Effector memory CD8-positive, alpha-beta T cell (primary cell): Measurements from ENCODE around the gene CELF4.
A peak's percentile ranks its signal among the peaks of the same experiment; 100 is the strongest.

Experiments used
- ATAC-seq: fragments of 150-1000 bp; cut with Tn5 transposase; replicated peaks from 2 replicates; pipeline ENCODE4 v1.10.0; 2021; ENCODE audit warnings: mild to moderate bottlenecking, moderate library complexity
- DNase-seq, 3 experiments: peaks; one replicate each; pipeline ENCODE4 v3.0.0; 2021
- H3K27ac Mint-ChIP-seq, 2 donors: one replicate each; pipeline ENCODE4 v1.8.0; 2022; ENCODE audit warnings: mild to moderate bottlenecking in 2 of 2, mixed read lengths in 2 of 2, moderate library complexity in 2 of 2
- H3K27me3 Mint-ChIP-seq, 2 donors: one replicate each; pipeline ENCODE4 v1.8.0; 2022; ENCODE audit warnings: mixed read lengths in 2 of 2
- H3K36me3 Mint-ChIP-seq: one replicate; pipeline ENCODE4 v1.8.0; 2022; ENCODE audit warnings: mild to moderate bottlenecking, moderate library complexity, mixed read lengths; ENCODE audit not compliant: insufficient read depth
- H3K4me1 Mint-ChIP-seq, 2 donors: one replicate each; pipeline ENCODE4 v1.8.0; 2022; ENCODE audit warnings: low read depth in 2 of 2, mixed read lengths in 2 of 2
- H3K4me3 Mint-ChIP-seq, 2 donors: one replicate each; pipeline ENCODE4 v1.8.0; 2022; ENCODE audit warnings: mild to moderate bottlenecking in 2 of 2, mixed read lengths in 2 of 2, moderate library complexity in 2 of 2
- H3K9me3 Mint-ChIP-seq, 2 donors: one replicate each; pipeline ENCODE4 v1.8.0; 2022; ENCODE audit warnings: mixed read lengths in 2 of 2
- total RNA-seq, 9 experiments: gene quantifications; one replicate each; lab custom pipeline; 2026; lab: John Stamatoyannopoulos, UW

Gene CELF4
- total RNA-seq = 0 to 0.21 (median 0) reads per million in 9 experiments

DNA sequence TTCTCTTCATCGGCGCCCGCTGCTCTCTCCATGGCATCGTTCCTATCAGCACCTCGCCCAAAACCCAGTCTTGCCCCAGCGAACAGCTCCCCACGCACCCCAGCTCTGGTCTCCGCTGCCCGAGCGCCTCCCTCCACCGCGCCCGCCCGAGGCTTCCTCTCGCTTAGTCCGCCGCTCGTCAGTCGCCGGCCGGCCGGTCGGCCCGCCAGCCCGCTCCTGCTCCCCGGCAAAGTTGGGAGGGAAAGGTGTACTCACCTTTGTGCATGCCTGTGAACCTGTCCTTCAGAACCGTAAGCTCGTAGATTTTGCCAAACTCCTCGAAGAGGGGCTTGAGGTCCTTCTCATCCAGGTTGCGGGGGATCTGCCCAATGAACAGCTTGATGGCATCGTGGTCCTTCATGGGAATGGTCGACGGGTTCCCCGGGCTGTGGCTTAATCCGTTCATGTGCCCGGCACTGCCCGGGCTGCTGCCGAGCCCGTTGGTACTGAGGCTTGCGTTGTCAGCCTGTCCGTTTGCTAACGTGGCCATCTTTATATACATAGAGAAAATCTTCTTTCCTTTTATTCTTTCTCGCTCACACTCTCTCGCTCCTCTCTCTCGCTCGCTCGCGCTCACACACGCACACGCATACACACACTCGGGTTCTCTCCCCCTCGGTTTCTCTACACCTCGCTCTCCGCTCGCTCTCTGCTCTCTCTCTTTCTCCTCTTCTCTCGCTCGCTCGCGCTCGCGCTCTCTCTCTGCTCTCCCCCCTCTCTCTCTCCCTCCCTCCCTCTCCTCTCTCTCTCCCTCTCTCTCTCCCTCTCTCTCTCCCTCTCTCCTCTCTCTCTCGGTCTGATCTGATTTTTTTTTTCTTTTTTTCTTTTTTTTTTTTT is at the start of gene CELF4:
Gene CELF4, minus strand, starts transcription at position 698 of the 876 bp plus-strand sequence.
- H3K4me3 Mint-ChIP-seq = peak within 1 kb of the TSS; percentile 40 to 53
- DNase-seq (no peak), ATAC-seq (no peak)
- H3K9me3 Mint-ChIP-seq = peaks cover 0 to 2% of the 10 kb centered on the region in 2 donors
- H3K4me1 Mint-ChIP-seq = peaks cover 10 to 14% of the 10 kb centered on the region in 2 donors
- H3K36me3 Mint-ChIP-seq = no peaks in the 10 kb centered on the region
- H3K27me3 Mint-ChIP-seq = peaks cover 67 to 81% of the 10 kb centered on the region in 2 donors
- H3K27ac Mint-ChIP-seq = no peak within 1 kb of the TSS

DNA sequence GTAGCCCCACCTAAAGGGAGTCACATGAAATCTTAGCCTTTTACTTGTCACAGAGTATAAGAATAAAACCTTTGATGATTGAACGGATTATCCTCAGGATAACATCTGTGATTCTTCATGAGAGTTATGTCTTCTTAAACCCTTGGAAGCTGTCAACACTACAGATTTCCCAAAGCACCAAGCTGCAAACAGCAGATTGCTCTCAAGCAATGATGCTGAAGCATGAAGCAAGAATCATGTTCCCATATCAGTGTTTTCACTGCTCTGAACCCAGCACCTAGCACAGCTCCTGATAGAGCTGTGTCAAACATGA is 47.6 kb upstream of the CELF4 start:
- Mint-ChIP-seq H3K9me3 (peaks cover 2 to 8% of the 10 kb centered on the region in 2 donors), H3K4me3 (no peak overlapping the region), H3K27ac (no peak overlapping the region), H3K36me3 (no peaks in the 10 kb centered on the region), H3K27me3 (no peaks in the 10 kb centered on the region), H3K4me1 (no peaks in the 10 kb centered on the region)
- ATAC-seq (no peak), DNase-seq (no peak)

DNA sequence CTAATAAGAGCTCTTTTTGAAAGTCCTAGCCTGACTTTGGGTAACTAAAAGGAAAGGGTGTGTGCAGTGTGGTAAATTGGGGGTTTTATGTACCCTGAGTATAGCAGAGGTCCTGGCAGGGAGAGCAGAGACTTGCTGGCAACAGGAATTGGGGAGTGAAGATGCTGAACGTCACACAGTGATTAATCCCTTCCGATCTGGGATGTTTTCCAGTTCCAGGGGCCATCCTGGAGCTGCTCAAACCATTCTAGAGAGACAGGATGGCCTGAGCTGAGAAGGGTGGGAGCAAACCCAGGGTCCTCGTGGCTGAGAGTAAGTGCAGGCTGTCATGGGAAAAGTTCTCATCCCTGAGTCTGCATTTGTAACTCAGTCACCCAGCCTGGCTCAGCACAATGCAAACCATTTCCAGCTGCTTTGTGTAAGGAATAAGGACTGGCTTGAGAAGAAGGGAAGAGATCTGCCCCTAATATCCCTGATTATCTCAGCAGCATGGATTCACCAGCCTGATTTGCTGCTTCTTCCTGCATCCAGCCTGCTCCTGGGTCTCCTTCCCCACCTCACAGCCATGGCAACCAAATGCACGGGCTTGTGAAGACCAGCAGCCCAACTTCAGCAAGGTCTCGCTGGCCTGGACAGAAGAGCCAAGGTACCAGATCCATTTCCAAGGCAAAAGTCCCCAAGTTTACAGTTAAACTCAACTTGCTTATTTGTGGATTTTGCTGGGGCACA is 47.1 kb upstream of the CELF4 start:
- H3K9me3 Mint-ChIP-seq = peaks cover 2 to 8% of the 10 kb centered on the region in 2 donors
- no peak for DNase-seq
- ATAC-seq = no peak
- no peak overlapping the region for H3K4me3 Mint-ChIP-seq
- no peaks in the 10 kb centered on the region for H3K4me1 Mint-ChIP-seq
- no peak overlapping the region for H3K27ac Mint-ChIP-seq
- H3K27me3 Mint-ChIP-seq = no peaks in the 10 kb centered on the region
- H3K36me3 Mint-ChIP-seq = no peaks in the 10 kb centered on the region

DNA sequence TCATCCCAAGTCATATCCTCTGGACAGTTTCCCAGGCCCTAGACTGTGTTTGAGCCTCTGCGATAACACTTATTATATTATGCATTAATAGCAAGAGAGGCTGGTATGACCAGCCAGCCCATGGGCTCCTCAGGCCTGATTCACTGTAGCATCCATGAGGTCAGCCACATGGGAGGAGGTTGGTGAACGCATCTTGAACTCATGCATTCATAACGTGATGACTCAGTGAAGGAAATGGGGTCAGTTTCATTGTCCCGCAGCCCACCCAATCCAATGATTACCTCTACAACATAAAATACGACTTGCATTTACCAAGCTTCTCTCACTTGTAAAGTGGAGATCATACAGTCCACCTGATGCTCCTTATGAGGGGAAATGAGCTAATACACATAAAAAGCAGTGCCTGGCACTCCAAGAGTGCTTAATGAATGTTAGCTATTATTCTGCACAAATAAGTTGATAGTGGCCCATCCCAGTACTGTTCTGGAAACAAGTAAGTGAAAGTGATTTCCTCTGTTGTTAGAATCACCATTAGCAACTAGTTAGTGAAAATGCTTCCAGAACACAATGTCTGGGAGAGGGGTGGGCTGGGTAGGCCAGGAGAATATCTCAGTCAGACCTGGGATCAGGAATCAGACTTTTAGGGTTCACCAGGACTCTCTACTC is 46.1 kb upstream of the CELF4 start:
- H3K4me1 Mint-ChIP-seq = no peaks in the 10 kb centered on the region
- H3K4me3 Mint-ChIP-seq = no peak overlapping the region
- no peaks in the 10 kb centered on the region for H3K36me3 Mint-ChIP-seq
- ATAC-seq (no peak), DNase-seq (no peak)
- H3K27me3 Mint-ChIP-seq = no peaks in the 10 kb centered on the region
- H3K27ac Mint-ChIP-seq = no peak overlapping the region
- peaks cover 2 to 8% of the 10 kb centered on the region in 2 donors for H3K9me3 Mint-ChIP-seq

DNA sequence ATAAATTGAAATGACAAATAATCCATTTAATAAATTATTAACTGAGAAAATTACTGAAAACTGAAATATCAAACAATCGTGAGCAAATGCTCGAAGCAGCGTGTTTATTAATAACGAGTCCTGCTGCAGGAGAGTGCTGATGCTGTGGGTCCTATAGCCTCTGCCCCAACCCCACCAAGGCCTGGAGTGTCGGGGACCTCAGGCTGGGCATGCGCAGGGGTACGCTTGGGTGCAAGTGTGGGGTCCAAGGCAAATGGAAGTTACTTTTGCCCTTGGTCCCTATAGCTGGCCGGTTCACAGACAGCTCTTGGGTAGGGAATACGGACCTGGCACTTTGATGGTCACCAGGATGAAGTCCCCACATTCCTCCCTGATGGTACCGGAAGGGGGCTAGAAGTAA is 43.3 kb upstream of the CELF4 start:
- ATAC-seq (no peak), DNase-seq (no peak)
- no peaks in the 10 kb centered on the region for H3K36me3 Mint-ChIP-seq
- H3K4me1 Mint-ChIP-seq = no peaks in the 10 kb centered on the region
- H3K27ac Mint-ChIP-seq = no peak overlapping the region
- peaks cover 2 to 4% of the 10 kb centered on the region in 2 donors for H3K9me3 Mint-ChIP-seq
- no peak overlapping the region for H3K4me3 Mint-ChIP-seq
- H3K27me3 Mint-ChIP-seq = no peaks in the 10 kb centered on the region

DNA sequence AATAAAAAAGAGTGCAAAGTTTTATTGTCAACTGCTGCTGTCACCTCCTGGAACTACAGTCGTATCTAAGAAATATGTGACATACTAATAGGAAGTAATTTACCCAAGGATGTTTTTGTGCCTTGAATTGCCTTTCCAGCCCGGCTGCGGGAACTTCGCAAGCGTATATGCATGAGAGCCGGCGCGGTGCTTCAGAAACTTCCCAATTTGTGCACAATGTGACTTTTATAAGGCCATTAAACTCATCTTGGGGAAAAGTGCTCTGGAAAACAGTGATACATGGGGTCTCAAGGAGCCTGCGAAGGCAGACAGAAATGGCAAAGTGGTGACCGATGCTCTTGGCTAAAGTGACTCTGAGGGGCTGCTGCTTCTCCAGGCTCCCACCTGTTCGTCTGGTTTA is 41.7 kb upstream of the CELF4 start:
- DNase-seq (no peak), ATAC-seq (no peak)
- Mint-ChIP-seq H3K36me3 (no peaks in the 10 kb centered on the region), H3K27ac (no peak overlapping the region), H3K27me3 (no peaks in the 10 kb centered on the region), H3K9me3 (peaks cover 0 to 3% of the 10 kb centered on the region in 2 donors), H3K4me3 (no peak overlapping the region), H3K4me1 (no peaks in the 10 kb centered on the region)

DNA sequence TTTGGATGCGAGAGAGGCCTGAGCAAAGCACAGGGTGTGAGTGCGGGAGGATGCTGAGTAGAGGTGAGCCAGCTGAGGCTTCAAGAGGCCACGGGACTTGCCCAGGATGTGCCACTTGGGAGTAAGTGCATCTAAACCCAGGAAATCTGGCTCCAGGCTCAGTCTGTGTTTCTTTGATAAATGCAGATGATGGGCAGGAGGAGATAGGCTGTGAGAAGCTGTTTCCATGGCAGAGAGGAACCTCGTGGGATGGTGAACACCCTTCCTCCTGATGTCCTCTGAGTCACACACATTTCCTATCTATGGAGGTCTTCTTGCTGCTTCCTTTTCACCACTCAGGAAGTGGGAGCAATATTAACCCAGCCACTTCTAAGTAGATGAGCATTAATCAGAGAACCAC is 38.4 kb upstream of the CELF4 start:
- H3K36me3 Mint-ChIP-seq = no peaks in the 10 kb centered on the region
- DNase-seq (no peak), ATAC-seq (no peak)
- no peak overlapping the region for H3K27ac Mint-ChIP-seq
- H3K27me3 Mint-ChIP-seq = no peaks in the 10 kb centered on the region
- H3K9me3 Mint-ChIP-seq = peaks cover 0 to 3% of the 10 kb centered on the region in 2 donors
- no peak overlapping the region for H3K4me3 Mint-ChIP-seq
- H3K4me1 Mint-ChIP-seq = no peaks in the 10 kb centered on the region

DNA sequence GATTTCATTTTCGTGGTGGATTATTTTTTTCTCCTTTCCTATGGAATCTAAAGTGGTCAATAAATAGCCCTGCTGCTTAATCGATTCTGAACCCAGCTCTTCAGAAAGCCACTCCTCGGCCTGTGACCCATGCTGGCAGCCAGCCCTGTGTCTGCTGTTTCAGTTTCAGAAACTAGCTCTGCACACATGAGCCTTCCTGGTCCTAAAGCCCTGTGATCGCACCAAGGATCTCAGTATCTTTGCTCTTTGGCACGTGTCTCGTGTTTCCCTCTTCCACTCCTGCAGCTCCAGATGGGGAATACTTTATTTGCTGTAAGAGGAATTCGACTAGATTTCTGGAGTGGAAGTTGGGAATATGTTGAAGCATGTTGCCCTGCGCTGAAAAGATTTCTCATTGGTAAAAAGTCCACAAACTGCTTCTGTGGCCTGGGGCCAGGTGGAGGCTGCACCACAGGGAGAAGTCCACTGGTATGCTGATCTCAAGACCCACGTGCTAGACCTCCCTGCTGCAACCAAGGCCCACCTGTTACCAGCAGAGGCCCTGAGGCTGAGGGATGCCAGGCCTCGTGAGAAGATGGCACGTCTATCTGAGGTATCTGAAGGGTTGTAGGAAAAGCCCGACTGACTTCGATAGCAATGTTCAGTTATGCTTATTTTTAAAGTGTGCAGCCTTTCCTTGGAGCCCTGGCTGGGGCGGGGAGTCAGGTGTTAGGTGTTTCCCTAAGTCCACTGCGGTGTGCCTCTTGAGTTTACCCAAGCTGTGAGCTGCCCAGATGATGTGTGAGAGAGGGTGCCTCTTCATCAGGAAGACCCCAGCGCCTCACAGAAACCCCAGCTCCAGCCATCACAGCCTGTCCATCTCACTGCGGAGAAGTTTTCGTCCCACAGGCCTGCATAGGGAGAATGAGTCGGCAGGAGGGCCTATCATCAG is 33.6 kb upstream of the CELF4 start:
- Mint-ChIP-seq H3K4me1 (no peaks in the 10 kb centered on the region), H3K27me3 (peaks cover 0 to 5% of the 10 kb centered on the region in 2 donors), H3K9me3 (peaks cover 0 to 3% of the 10 kb centered on the region in 2 donors), H3K4me3 (no peak overlapping the region), H3K36me3 (no peaks in the 10 kb centered on the region), H3K27ac (no peak overlapping the region)
- DNase-seq (no peak), ATAC-seq (no peak)

DNA sequence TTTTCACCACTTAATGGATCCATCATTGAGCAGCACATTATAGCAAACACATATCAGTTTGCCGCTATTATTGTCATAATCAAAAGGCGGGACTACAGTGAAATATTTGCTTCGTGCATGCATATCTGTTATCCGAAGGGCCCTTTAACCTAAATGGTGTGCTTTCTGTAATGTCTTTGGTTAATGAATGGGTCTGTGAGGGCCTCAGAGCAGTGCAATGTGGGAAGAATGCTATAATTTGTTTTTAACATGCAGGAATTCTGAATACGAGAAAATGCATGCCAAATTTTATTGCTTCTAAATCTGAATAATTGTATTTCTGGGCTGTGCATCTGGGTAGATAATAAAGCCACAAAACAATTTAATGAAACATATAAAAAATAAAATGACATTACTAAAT is 32.8 kb upstream of the CELF4 start:
- DNase-seq (no peak), ATAC-seq (no peak)
- Mint-ChIP-seq H3K4me1 (no peaks in the 10 kb centered on the region), H3K36me3 (no peaks in the 10 kb centered on the region), H3K4me3 (no peak overlapping the region), H3K27me3 (peaks cover 0 to 5% of the 10 kb centered on the region in 2 donors), H3K9me3 (peaks cover 0 to 7% of the 10 kb centered on the region in 2 donors), H3K27ac (no peak overlapping the region)

DNA sequence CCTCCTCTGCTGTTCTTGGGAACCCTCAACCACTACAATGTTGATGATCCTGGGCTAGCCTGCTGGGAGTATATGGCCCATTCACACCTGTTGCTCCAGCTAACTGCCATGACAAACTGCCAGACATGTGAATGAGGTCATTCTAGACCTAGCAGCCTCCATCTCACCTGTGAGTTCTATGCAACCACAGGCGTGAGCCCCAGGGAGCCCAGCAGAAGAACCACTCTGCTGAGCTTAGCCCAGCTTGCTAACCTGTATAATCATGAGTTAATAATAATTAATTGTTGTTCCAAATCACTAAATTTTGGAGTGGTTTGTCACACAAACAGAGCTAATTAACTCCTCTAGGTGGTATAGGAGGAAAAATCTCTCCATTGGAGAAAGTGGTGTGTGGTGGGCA is 24.7 kb upstream of the CELF4 start:
- peaks cover 0 to 7% of the 10 kb centered on the region in 2 donors for H3K9me3 Mint-ChIP-seq
- DNase-seq = no peak
- peaks cover 0 to 5% of the 10 kb centered on the region in 2 donors for H3K27me3 Mint-ChIP-seq
- H3K27ac Mint-ChIP-seq = no peak overlapping the region
- no peak overlapping the region for H3K4me3 Mint-ChIP-seq
- H3K4me1 Mint-ChIP-seq = no peaks in the 10 kb centered on the region
- no peak for ATAC-seq
- no peaks in the 10 kb centered on the region for H3K36me3 Mint-ChIP-seq

DNA sequence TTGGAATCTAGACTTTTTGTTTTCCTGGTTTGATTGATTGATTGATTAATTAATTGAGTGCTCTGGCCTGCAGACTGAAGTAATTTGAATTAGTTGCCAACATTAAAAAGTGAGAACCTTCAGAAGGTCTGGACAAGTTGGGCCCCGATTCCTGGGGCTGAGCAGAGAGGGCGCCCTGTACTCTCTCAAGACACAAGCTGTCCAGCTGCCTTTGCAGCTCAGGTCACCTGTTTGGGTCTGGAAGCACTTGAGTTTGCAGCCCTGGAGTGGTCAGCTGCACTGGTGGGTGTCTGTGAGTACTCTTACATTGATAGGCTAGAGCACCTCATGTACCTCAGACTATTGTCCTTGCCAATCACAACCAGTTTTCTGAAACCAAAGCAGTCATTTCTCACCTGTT is 22.7 kb upstream of the CELF4 start:
- no peaks in the 10 kb centered on the region for H3K9me3 Mint-ChIP-seq
- no peaks in the 10 kb centered on the region for H3K4me1 Mint-ChIP-seq
- H3K4me3 Mint-ChIP-seq = no peak overlapping the region

DNA sequence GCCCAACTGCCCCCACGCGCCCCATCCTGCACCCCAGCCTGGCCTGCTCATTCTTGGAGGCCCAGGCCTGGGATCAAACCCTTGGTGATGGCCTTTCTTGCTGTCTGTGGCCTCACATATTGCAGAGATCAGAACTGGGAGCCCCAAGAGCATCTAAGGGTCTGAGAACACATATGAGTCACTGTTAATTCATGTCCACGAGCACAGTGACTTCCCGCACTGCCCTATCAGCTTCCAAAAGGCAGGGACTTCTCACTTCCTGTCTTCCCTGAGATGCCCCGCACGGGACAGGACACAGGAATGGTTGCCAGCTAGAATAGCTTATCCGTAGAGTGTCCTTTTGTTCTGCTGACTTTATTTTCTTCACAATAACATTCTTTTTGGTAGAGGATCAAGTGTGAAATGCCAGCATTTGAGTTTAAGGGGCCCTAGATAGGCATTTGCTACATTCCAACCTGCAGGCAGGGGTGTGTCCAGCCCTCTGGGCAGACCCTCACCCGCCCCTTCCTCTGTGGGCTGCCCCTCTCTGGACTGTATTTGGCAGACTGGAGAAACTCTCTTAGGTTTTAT is 21.1 kb upstream of the CELF4 start:
- Mint-ChIP-seq H3K9me3 (no peaks in the 10 kb centered on the region), H3K27ac (no peak overlapping the region), H3K4me3 (no peak overlapping the region), H3K36me3 (no peaks in the 10 kb centered on the region), H3K4me1 (no peaks in the 10 kb centered on the region), H3K27me3 (no peaks in the 10 kb centered on the region)
- no peak for ATAC-seq
- DNase-seq = no peak

More for the DNA sequence above, 22.7 kb upstream of the CELF4 start:
- DNase-seq = no peak
- Mint-ChIP-seq H3K27me3 (no peaks in the 10 kb centered on the region), H3K36me3 (no peaks in the 10 kb centered on the region), H3K27ac (no peak overlapping the region)
- no peak for ATAC-seq
